Measurements from ENCODE around the gene ADGRL3. TPM values are rescaled to one million over a fixed set of nuclear protein-coding genes. Genes with fewer than 3 reads are reported as not detected.
"Not testable (repeated sequence)": the region's sequence is repeated elsewhere in the genome, so short reads cannot be mapped to it uniquely, and the experiment has no call there.

The ADGRL3 gene
- total RNA-seq, 1 donor from 2014 or later, result 5.9 TPM

- no peak for DNase-seq (ENCODE audit: low spot score)
Measured at GRCh38 chr4:61596606-61597340, 396.6 kb downstream of the ADGRL3 start.

GRCh38 chr4:61603086-61603485, 403.0 kb downstream of the ADGRL3 start:
- DNase-seq (ENCODE audit: low spot score), result no peak

GRCh38 chr4:61604054-61604453, 403.9 kb downstream of the ADGRL3 start:
- DNase-seq (ENCODE audit: low spot score), result no peak

GRCh38 chr4:61605984-61606383, 405.9 kb downstream of the ADGRL3 start:
- DNase-seq (ENCODE audit: low spot score), result no peak

GRCh38 chr4:61614231-61614630, 414.1 kb downstream of the ADGRL3 start:
- no peak for DNase-seq (ENCODE audit: low spot score)

GRCh38 chr4:61619528-61619927, 419.4 kb downstream of the ADGRL3 start:
- no peak for DNase-seq (ENCODE audit: low spot score)

GRCh38 chr4:61628282-61628681, 428.2 kb downstream of the ADGRL3 start:
- DNase-seq (ENCODE audit: low spot score), result no peak

- DNase-seq (ENCODE audit: low spot score), result no peak
Measured at GRCh38 chr4:61628727-61629126, 428.6 kb downstream of the ADGRL3 start.

- DNase-seq (ENCODE audit: low spot score), result no peak
Measured at GRCh38 chr4:61630548-61630947, 430.4 kb downstream of the ADGRL3 start.

GRCh38 chr4:61638591-61638990, 438.5 kb downstream of the ADGRL3 start:
- no peak for DNase-seq (ENCODE audit: low spot score)

GRCh38 chr4:61646746-61647350, 446.7 kb downstream of the ADGRL3 start:
- not testable (repeated sequence) for DNase-seq (ENCODE audit: low spot score)

GRCh38 chr4:61648264-61648663, 448.1 kb downstream of the ADGRL3 start:
- no peak for DNase-seq (ENCODE audit: low spot score)

GRCh38 chr4:61657016-61657415, 456.9 kb downstream of the ADGRL3 start:
- DNase-seq (ENCODE audit: low spot score), result no peak

- DNase-seq (ENCODE audit: low spot score), result no peak
Measured at GRCh38 chr4:61661960-61662359, 461.8 kb downstream of the ADGRL3 start.

GRCh38 chr4:61662362-61662761, 462.2 kb downstream of the ADGRL3 start:
- DNase-seq (ENCODE audit: low spot score), result no peak

- no peak for DNase-seq (ENCODE audit: low spot score)
Measured at GRCh38 chr4:61663310-61663709, 463.2 kb downstream of the ADGRL3 start.

- DNase-seq (ENCODE audit: low spot score), result no peak
Measured at GRCh38 chr4:61665649-61666048, 465.5 kb downstream of the ADGRL3 start.

GRCh38 chr4:61666244-61666643, 466.1 kb downstream of the ADGRL3 start:
- no peak for DNase-seq (ENCODE audit: low spot score)

GRCh38 chr4:61671599-61671998, 471.5 kb downstream of the ADGRL3 start:
- no peak for DNase-seq (ENCODE audit: low spot score)

GRCh38 chr4:61675464-61675863, 475.3 kb downstream of the ADGRL3 start:
- DNase-seq (ENCODE audit: low spot score), result no peak

- no peak for DNase-seq (ENCODE audit: low spot score)
Measured at GRCh38 chr4:61678297-61678696, 478.2 kb downstream of the ADGRL3 start.

- no peak for DNase-seq (ENCODE audit: low spot score)
Measured at GRCh38 chr4:61693520-61693919, 493.4 kb downstream of the ADGRL3 start.

- DNase-seq (ENCODE audit: low spot score), result no peak
Measured at GRCh38 chr4:61714387-61714911, 514.3 kb downstream of the ADGRL3 start.
